ENCODE results near the gene STARD5. TPM values are rescaled to one million over a fixed set of nuclear protein-coding genes. Genes with fewer than 3 reads are reported as not detected.

The STARD5 gene
- total and polyA plus RNA-seq, 9 of the 15 experiments (the other 6 are each of a cell fraction or from before 2014, with no cell fraction given): 1.7 to 5.7 (median 2.2) TPM

- H3K4me2 ChIP-seq (ENCODE audit: insufficient read depth, low read length): peak overlapping the region; percentile 66
- peak overlapping the region; percentile 15; the same call in 1 of the 2 replicates for H3K4me3 ChIP-seq
- peak; percentile 69 for ATAC-seq
- BruUV-seq (replicated peaks): no TSS peak
- H3K4me1 ChIP-seq (replicated peaks in 1 of 2; ENCODE audit: control insufficient read depth in 2 of 2, insufficient read depth in 2 of 2, low read length in 2 of 2): peaks cover 4 to 9% of the 10 kb centered on the region in 2 experiments; a peak in 2 of 5 replicates
- in situ Hi-C loops (cut with MboI) (no loop called here), intact Hi-C loops (cut with micrococcal nuclease) (no loop called here)
- no peaks in the 10 kb centered on the region for H3K79me2 ChIP-seq (ENCODE audit: control insufficient read depth, insufficient read depth, low read length)
- CTCF ChIA-PET (ENCODE audit: low intra/inter-chr PET ratio): interaction anchor here (0.6 to 1.0 kb wide), 2 partner anchors 18 to 1075 kb away, joined by 3 read pairs; no protein-coding TSS in a partner anchor
- H3K36me3 ChIP-seq (ENCODE audit: control insufficient read depth, insufficient read depth, low read length): no peaks in the 10 kb centered on the region
- POLR2A ChIA-PET: interaction anchor here (1.0 to 1.6 kb wide), 2 partner anchors 10 kb away, joined by 3 to 4 read pairs; no protein-coding TSS in a partner anchor
- 35% methylated on average over 11 of the region's 15 CpGs for WGBS (ENCODE audit: insufficient coverage, low coverage, missing lambda C conversion rate)
- no peaks in the 10 kb centered on the region for H3K9me1 ChIP-seq (ENCODE audit: control insufficient read depth, insufficient read depth, low read length)
- H3K9me3 ChIP-seq (replicated peaks; ENCODE audit: control insufficient read depth, insufficient read depth, low read depth, low read length): no peaks in the 10 kb centered on the region
- peak; percentile 64 to 78 (median 68) for DNase-seq (ENCODE audit: extremely low read depth in 1 of 4, low spot score in 3 of 4)
- H3K27ac ChIP-seq (ENCODE audit: extremely low read depth, low read depth, low read length): no peak overlapping the region; the same call in 2 of the 3 replicates
- H4K20me1 ChIP-seq (replicated peaks; ENCODE audit: control insufficient read depth, insufficient read depth, low read length): no peaks in the 10 kb centered on the region
- H2AFZ ChIP-seq (ENCODE audit: low read depth, low read length): peak overlapping the region; percentile 86
- H3K27me3 ChIP-seq (ENCODE audit: control insufficient read depth in 2 of 2, insufficient read depth in 2 of 2, low read length in 2 of 2): no peaks in the 10 kb centered on the region
- peak overlapping the region in 1 of 2 experiments; percentile 23; a peak in 2 of 4 replicates for H3K9ac ChIP-seq (ENCODE audit: insufficient read depth in 1 of 2, low read depth in 2 of 2, low read length in 2 of 2)
- FAIRE-seq: peak; percentile 70
- peak; percentile 33; the same call in 1 of the 2 replicates for TF ChIP-seq MAX (CRISPR knock-in tag; IDR thresholded peaks at IDR 0.05)
- no peak for TF ChIP-seq ZNF75A (CRISPR knock-in tag; IDR thresholded peaks at IDR 0.05)
- TF ChIP-seq ZNF592 (IDR thresholded peaks at IDR 0.05): peak; percentile 57; the same call in 1 of the 2 replicates
- TF ChIP-seq ID3 (CRISPR knock-in tag; IDR thresholded peaks at IDR 0.05): no peak
- no peak for TF ChIP-seq ID3 (tag; IDR thresholded peaks at IDR 0.05)
- TF ChIP-seq, protein P1, sequence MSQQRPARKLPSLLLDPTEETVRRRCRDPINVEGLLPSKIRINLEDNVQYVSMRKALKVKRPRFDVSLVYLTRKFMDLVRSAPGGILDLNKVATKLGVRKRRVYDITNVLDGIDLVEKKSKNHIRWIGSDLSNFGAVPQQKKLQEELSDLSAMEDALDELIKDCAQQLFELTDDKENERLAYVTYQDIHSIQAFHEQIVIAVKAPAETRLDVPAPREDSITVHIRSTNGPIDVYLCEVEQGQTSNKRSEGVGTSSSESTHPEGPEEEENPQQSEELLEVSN (IDR thresholded peaks at IDR 0.05; ENCODE audit: borderline replicate concordance in 1 of 2, extremely low read depth in 1 of 2, insufficient read depth in 1 of 2, insufficient read length in 1 of 2, low read depth in 1 of 2, low read length in 1 of 2, poor library complexity in 1 of 2, severe bottlenecking in 1 of 2): peak; percentile 45 to 66
- TF ChIP-seq NR2C2 (CRISPR knock-in tag; IDR thresholded peaks at IDR 0.05): no peak
- 0 out of 2 replicates have a peak, but pooled peaks have one; percentile 47 for TF ChIP-seq NR2C2 (tag; IDR thresholded peaks at IDR 0.05)
Measured at GRCh38 chr15:81331600-81331999, 7.7 kb upstream of the STARD5 start.
